ENCODE results near the gene ARMC12. TPM values are rescaled to one million over a fixed set of nuclear protein-coding genes. Genes with fewer than 3 reads are reported as not detected.

The ARMC12 gene
- total RNA-seq, 1 experiment from 2014 or later: not detected

GRCh38 chr6:35786272-35786671, 49.4 kb downstream of the ARMC12 start:
- intact Hi-C loops (cut with micrococcal nuclease; ENCODE audit: unreplicated experiment): no loop called here
- Mint-ChIP-seq H3K36me3 (ENCODE audit: insufficient read depth, unreplicated experiment) (no peaks in the 10 kb centered on the region), H3K4me1 (ENCODE audit: low read depth, unreplicated experiment) (peaks cover 19% of the 10 kb centered on the region), H3K27me3 (ENCODE audit: insufficient read depth, unreplicated experiment) (peaks cover 7% of the 10 kb centered on the region), H3K9me3 (ENCODE audit: unreplicated experiment) (no peaks in the 10 kb centered on the region), H3K27ac (ENCODE audit: unreplicated experiment) (no peak overlapping the region), H3K4me3 (ENCODE audit: unreplicated experiment) (no peak overlapping the region)
- Histone ChIP-seq H3K9me3 (no peaks in the 10 kb centered on the region), H3K36me3 (ENCODE audit: control insufficient read depth, insufficient read depth, low read length) (no peaks in the 10 kb centered on the region), H3K4me1 (peaks cover 18% of the 10 kb centered on the region), H3K4me3 (ENCODE audit: low read depth, low read length) (no peak overlapping the region), H3K27me3 (replicated peaks; ENCODE audit: control insufficient read depth, insufficient read depth, low read length) (no peaks in the 10 kb centered on the region)
- ChIA-PET CTCF (interaction anchor here (0.6 kb wide), 2 partner anchors 74 to 139 kb away, joined by 3 to 4 read pairs; no protein-coding TSS in a partner anchor), POLR2A (no interaction called here)
- DNase-seq: no peak
- TF ChIP-seq CTCF (IDR thresholded peaks at IDR 0.05; ENCODE audit: insufficient read depth in 1 of 2, low read depth in 1 of 2, low read length in 1 of 2, severe bottlenecking in 1 of 2, unreplicated experiment in 1 of 2): no peak
- no TSS peak for BruUV-seq (replicated peaks)

- ChIA-PET CTCF (interaction anchor here (0.6 kb wide), 1 partner anchor 139 kb away, joined by 3 read pairs; no protein-coding TSS in a partner anchor), POLR2A (no interaction called here)
- BruUV-seq (replicated peaks): no TSS peak
- intact Hi-C loops (cut with micrococcal nuclease; ENCODE audit: unreplicated experiment): loop anchor here (1.0 kb wide), 1 partner anchor 11 kb away; no protein-coding TSS in a partner anchor
- H3K4me1 Mint-ChIP-seq (ENCODE audit: low read depth, unreplicated experiment): peaks cover 17% of the 10 kb centered on the region
- no peak overlapping the region for H3K4me3 ChIP-seq (ENCODE audit: low read depth, low read length)
- H3K4me3 Mint-ChIP-seq (ENCODE audit: unreplicated experiment): no peak overlapping the region
- no peak overlapping the region for H3K27ac Mint-ChIP-seq (ENCODE audit: unreplicated experiment)
- no peak for TF ChIP-seq CTCF (IDR thresholded peaks at IDR 0.05; ENCODE audit: insufficient read depth in 1 of 2, low read depth in 1 of 2, low read length in 1 of 2, severe bottlenecking in 1 of 2, unreplicated experiment in 1 of 2)
- H3K9me3 ChIP-seq: no peaks in the 10 kb centered on the region
- H3K27me3 ChIP-seq (replicated peaks; ENCODE audit: control insufficient read depth, insufficient read depth, low read length): no peaks in the 10 kb centered on the region
- no peak for DNase-seq
- H3K9me3 Mint-ChIP-seq (ENCODE audit: unreplicated experiment): no peaks in the 10 kb centered on the region
- peaks cover 7% of the 10 kb centered on the region for H3K27me3 Mint-ChIP-seq (ENCODE audit: insufficient read depth, unreplicated experiment)
- H3K4me1 ChIP-seq: peaks cover 18% of the 10 kb centered on the region
- H3K36me3 ChIP-seq (ENCODE audit: control insufficient read depth, insufficient read depth, low read length): no peaks in the 10 kb centered on the region
- no peaks in the 10 kb centered on the region for H3K36me3 Mint-ChIP-seq (ENCODE audit: insufficient read depth, unreplicated experiment)
Observed at GRCh38 chr6:35786810-35787209, 50.0 kb downstream of the ARMC12 start.

- BruUV-seq (replicated peaks): no TSS peak
- DNase-seq: no peak
- Mint-ChIP-seq H3K27me3 (ENCODE audit: insufficient read depth, unreplicated experiment) (peaks cover 7% of the 10 kb centered on the region), H3K9me3 (ENCODE audit: unreplicated experiment) (no peaks in the 10 kb centered on the region), H3K4me1 (ENCODE audit: low read depth, unreplicated experiment) (peaks cover 12% of the 10 kb centered on the region), H3K27ac (ENCODE audit: unreplicated experiment) (no peak overlapping the region), H3K4me3 (ENCODE audit: unreplicated experiment) (no peak overlapping the region), H3K36me3 (ENCODE audit: insufficient read depth, unreplicated experiment) (no peaks in the 10 kb centered on the region)
- Histone ChIP-seq H3K27me3 (replicated peaks; ENCODE audit: control insufficient read depth, insufficient read depth, low read length) (no peaks in the 10 kb centered on the region), H3K4me1 (peaks cover 18% of the 10 kb centered on the region), H3K36me3 (ENCODE audit: control insufficient read depth, insufficient read depth, low read length) (no peaks in the 10 kb centered on the region), H3K9me3 (no peaks in the 10 kb centered on the region), H3K4me3 (ENCODE audit: low read depth, low read length) (no peak overlapping the region)
- ChIA-PET POLR2A (no interaction called here), CTCF (interaction anchor here (0.6 kb wide), 1 partner anchor 43 kb away, joined by 4 read pairs; no protein-coding TSS in a partner anchor)
- intact Hi-C loops (cut with micrococcal nuclease; ENCODE audit: unreplicated experiment): loop anchor here (1.0 kb wide), 1 partner anchor 11 kb away; no protein-coding TSS in a partner anchor
- TF ChIP-seq CTCF (IDR thresholded peaks at IDR 0.05; ENCODE audit: insufficient read depth in 1 of 2, low read depth in 1 of 2, low read length in 1 of 2, severe bottlenecking in 1 of 2, unreplicated experiment in 1 of 2): no peak
Observed at GRCh38 chr6:35787266-35788218, 50.7 kb downstream of the ARMC12 start.

All from Caco-2 (cell line).